HK-2 (cell line): ENCODE data around the gene RNU6-1.

Experiments used
- DNase-seq: peaks from one replicate; pipeline ENCODE4 v3.0.0-alpha.2; 2018; ENCODE audit not compliant: unreplicated experiment

RNU6-1 gene

DNA sequence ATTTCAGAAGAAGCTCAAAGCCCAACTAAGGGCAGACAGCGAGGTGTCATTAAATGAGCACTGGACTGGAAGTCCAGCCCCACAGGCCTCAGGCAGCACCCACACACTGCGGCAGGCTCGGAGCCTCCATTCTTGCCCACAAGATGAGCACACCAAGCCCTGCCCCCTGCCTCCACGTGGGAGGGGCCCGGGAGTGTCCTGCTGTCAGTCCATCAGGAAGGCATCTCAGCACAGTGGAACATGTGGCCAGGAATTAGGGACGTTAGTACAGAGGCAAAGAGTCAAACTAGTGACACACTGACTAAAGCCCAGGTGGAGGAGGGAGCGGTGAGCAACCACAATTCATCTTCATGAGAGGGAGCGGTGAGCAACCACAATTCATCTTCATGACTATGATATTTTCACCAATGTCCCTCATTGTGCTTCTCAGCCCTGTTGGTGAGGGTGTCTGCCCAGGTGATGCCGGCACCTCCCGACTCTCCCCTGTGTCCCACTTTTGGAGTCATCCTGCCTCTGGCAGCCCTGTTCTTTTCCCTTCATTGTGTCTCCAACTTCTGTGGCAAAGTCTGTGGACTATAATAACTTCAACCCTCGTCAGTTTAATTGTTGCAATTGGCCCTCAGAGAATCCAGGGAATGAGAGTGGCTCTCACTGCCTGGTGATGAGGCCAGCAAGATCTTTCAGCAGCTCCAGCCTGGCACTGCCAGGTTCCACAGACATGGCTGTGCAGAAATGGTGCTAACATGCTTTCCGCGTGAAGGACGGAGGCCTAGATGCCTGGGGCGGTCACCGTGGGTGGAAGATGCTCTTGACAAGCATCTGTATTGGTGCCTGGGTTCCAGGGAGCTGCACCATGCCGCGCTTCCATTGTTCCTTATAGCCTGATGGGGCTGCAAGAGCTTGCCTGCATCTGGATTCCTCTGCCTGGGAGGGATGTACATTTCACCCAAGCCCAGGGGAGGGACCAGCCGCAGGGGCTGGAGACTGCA, 37.6 kb downstream of the RNU6-1 start:
- no peak for DNase-seq

DNA sequence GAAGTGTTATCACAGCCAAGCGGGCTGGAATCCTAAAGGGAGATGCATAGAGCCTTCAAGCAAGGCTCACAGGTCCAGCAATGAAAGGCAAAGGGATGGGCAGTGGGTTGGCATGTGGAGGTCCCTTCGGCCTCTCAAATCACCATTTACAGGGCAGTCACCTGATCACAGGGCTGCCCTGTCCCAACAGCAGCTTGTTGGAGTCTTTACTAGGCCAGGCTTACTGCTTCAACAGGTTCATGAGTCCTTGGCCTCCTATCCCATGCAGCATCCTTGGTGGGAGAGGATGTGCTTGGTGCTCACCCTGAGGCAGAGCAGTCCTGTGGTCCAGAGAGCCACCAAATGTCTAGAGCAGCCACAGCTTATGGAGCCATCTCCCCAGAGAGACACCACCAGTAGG, 38.7 kb downstream of the RNU6-1 start:
- DNase-seq, result no peak

DNA sequence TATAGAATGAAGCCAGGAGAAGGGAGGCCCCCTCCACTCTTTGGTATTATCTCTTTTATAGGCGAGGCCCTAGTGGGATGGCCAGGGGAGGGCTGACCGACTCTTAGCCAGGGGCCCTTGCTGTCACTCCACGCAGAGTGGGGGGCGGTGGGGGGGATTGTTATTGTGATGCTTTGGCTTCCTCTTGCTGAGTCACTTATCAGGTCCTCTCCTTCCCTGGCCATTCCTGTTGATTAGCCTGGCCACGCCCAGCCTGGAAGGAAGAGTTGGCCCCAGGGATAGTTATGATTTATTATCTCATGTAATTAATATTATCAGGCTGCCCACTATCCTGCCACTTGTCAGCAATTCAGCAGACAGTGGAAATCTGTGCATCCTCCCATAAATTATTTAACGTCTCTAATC, 40.0 kb downstream of the RNU6-1 start:
- DNase-seq, result no peak

DNA sequence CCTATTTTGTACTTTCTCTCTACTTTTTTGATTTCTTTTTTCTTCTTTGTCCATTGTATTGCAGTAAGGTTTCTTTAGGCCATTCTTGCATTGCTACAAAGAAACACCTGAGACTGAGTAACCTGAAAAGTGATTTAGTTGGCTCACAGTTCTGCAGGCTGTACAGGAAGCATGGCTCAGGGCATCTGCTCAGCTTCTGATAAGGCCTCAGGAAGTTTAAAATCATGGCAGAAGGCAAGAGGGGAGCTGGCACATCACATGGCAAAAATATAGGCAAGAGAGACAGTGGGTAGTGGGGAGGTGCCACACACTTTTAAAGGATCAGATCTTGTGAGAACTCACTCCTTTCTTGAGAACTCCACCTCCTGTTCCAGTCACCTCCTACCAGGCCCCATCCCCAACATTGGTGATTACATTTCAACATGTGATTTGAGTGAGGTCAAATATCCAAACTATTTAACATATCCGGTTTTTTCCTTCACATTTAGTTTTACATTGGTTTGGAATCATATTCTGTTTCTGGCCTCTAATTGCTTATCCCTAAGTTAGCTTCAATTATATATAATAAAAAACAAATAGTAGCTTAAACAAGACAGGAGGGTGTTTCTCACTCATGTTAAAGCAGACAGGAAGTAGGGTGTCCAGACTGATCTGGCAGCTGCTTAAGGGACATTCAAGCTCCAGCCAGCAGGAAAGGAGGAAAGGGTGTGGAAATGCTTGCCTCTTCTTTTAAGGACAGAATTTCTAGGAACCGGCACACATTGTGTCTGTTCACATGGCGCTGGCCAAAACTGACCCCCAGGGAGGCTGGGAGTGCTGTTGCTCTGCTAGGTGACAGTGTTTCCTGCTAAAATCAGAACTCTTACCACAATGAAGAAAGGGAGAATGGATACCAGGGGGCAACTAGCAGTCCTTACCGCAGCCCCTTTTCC, 43.4 kb downstream of the RNU6-1 start:
- no peak for DNase-seq

DNA sequence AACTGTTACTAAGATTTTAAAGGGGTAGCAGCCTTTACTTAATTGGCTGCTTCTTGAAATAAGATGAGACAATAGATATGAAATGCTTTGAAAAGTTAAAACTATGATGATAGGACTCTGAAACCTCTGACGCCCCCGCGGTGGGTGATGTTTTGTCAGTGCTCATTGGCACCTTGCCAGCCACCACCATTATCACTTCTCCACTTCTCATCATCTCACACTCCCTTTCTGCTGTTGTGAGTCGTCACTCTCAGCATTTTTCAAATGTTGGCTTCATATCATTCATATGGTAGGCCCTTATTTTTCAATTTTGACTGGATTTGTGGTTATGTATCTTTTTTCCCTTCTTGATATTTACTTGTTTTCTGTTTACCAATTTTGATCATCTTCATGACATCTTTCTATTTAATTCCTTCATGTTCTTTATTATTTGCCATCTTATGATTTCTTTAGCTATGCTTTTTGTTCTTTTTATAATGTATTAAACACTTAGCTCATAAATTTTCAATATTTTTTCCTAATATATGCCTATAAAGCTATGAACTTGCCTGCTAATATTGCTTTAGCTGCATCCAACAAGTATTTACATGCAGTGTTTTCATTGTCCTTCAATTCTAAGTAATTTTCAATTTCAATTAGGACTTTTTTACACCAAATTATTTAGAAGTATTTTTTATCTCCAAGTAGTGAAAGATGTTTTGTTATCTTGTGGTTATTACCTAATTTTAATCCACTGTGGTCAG, 44.8 kb downstream of the RNU6-1 start:
- no peak for DNase-seq

DNA sequence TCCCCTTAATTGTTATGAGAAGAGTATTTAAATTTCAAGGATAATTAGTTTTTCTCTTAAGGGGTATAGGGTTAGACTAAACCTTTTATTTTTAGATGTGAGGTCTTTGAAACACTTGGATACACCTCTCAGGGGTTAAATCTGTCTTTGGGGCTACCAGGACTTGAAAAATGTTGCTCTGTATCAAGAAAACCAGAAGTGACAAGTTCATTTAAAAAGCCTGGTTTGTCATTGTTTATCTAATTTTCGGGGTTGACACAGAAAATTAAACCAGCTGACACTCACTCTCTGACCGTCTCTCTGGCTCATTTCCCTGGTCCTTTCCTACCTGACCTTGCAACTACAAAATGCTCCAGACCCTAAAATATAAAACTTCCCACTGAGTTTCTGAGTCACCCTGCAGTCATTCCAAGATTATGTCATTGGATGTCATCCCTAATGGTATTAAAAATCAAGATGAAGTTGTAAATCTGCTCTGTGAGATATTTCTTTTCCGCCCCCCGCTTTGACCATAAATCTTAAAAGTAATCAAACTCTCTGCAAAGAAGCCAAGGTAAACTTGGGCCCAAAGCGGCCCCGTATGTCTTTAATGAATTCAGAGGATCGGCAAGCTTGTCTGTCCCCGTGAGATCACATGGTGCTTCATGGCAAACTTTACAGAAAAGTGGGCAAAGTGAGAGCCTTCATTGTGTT, 47.4 kb downstream of the RNU6-1 start:
- no peak for DNase-seq

DNA sequence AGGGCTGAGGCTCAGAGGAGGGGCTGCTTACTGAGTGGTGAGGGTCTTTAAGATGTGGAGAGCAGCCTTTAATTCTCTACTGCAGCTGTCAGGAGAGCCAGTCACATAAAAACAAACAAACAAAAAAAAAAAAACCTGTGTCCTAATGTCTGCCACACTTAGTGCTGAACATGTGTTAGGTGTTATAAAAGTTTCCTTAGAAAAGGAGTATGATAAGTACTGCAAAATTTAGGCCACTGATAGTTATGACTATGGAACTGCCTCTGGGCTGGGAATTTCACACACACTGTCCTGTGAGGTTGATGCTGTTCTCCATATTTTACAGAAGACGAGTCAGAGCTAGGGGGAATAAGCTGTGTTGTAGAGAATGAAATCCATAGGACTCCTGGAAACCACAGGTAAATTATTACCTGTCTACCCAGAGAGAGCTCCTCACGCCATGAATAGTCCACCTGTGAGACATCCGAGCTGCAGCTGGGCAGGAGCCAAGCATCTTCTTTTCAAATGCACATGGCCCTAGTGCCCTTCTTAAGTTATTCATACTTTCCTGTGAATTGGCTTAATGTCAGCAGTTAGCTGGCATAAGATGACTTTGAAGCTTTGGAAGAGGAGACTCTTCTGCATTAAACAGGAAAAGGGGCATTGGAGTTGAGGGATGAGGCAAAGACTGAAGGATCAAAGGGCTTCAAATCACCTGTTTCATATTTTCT, 49.1 kb downstream of the RNU6-1 start:
- DNase-seq, result no peak
